Mucosa of gallbladder (tissue), 1 donor: ENCODE results near the gene MDFI. TPM values are rescaled to one million over a fixed set of nuclear protein-coding genes. Genes with fewer than 3 reads are reported as not detected.
A peak's percentile ranks its signal among the peaks of the same experiment; 100 is the strongest.
"Not testable (repeated sequence)": the region's sequence is repeated elsewhere in the genome, so short reads cannot be mapped to it uniquely, and the experiment has no call there.

ENCODE experiments used
- DNase-seq: peaks from one replicate; pipeline ENCODE4 v3.0.0-alpha.2; 2020; ENCODE audit warnings: low spot score
- total RNA-seq: library from RNA; stranded (reverse); gene quantifications from one replicate; pipeline ENCODE4 v1.2.1, GENCODE V29; 2021
- donor health status: DM: no; HTN: no; CAD: no.

MDFI gene
- total RNA-seq, 1 donor from 2014 or later: 7.3 TPM

DNA sequence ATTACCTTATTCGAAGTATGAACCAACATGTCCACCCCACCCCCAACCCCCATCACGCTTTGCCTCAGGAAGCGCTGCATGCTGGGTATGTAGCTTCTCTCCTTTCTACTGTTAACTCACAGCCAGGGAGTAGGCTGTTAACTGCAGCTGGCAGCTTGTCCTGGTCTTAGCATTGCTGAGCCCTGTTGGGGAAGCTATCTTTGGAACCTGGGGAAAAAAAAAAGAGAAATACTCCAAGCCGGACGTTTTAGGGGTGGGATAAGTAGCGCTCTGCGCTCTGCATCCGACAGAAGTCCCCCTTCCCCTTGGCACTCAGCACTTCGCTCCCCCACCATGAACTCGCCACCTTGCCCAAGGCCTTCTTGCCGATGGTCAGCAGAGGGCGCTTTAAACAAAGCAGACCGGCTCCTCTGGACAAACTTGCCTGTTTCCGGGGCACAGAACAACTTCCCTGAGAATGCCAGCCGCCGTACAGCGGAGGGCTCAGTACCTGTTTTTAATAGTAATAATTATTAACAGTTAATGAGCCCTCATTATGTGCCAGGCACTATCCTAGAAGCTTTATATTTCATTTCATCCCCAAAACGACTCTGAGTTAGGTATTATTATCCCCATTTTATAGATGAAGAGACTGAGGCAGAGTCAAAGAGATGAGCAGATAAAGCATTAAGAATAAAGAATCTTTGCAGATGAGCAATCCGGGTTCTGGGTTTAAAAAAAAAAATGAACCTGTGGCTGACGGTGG lies 35.2 kb upstream of the MDFI start:
- DNase-seq: peak; percentile 85

DNA sequence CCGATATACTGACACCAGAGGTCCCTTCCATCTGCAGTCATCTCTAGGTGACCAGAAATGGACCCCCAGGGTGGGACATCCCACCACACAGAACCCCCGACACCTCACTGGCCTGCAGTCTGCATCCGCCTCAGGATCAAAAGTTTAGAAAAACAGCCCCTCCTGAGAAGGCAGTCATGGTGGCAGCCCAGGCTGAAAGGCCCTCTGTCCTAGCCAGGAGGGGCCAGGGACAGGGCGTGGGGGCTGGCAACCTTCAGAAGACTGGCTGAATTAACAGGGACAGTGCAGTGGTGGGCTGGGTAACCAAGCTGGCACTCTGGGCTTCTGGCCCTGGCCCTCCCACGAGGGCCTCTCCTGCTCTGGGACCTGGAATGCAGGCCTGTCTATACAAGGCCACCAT lies 34.3 kb upstream of the MDFI start:
- no peak for DNase-seq

DNA sequence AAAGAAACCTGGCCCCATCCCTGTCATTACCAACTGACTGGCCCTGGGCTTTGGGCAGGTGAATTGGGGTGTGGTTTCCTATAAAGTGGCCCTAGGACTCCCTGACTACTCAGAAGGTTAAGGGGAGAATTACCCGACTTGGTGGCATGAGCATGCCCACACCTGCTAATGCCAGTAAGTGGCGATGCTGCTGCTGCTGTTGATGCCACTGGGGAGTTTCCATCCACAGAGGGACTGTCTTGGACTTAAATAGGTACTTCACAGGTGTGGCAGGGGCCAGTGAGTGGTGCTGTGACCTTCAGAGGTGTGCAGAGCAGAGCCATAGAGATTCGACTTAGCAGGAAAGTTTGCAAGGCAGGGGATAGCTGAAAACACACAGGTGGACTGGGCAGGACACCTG lies 32.6 kb upstream of the MDFI start:
- no peak for DNase-seq

DNA sequence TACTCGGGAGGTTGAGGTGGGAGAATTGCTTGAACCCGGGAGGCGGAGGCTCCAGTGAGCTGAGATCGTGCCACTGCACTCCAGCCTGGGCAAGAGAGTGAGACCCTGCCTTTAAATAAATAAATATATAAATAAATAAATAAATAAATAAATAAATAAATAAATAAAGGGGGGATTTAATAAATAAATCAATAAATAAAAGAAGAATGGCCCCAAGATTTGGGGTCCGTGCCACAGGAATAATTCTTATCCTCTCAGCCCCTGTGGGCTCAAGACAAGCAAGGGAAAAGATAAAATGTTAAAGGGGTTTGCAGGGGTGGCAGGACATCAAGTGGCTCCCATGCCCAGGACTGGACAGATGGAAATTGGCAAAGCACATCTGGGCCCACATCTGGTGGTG lies 31.2 kb upstream of the MDFI start:
- no peak for DNase-seq

DNA sequence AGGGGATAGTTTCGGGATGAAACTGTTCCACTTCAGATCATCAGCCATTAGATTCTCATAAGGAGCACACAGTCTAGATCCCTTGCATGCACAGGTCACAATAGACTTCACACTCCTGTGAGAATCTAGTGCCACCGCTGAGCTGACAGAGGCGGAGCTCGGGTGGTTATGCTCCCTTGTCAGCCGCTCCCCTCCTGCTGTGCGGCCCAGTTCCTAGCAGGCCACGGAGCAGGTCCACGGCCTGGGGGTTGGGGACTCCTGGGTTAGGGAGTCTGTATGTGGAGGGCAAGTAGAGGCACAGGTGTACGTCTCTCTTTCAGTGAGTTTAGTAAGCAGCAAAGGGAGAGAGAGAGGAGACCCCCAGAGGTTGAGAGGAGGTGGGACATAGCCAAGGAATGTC lies 30.5 kb upstream of the MDFI start:
- DNase-seq: no peak

DNA sequence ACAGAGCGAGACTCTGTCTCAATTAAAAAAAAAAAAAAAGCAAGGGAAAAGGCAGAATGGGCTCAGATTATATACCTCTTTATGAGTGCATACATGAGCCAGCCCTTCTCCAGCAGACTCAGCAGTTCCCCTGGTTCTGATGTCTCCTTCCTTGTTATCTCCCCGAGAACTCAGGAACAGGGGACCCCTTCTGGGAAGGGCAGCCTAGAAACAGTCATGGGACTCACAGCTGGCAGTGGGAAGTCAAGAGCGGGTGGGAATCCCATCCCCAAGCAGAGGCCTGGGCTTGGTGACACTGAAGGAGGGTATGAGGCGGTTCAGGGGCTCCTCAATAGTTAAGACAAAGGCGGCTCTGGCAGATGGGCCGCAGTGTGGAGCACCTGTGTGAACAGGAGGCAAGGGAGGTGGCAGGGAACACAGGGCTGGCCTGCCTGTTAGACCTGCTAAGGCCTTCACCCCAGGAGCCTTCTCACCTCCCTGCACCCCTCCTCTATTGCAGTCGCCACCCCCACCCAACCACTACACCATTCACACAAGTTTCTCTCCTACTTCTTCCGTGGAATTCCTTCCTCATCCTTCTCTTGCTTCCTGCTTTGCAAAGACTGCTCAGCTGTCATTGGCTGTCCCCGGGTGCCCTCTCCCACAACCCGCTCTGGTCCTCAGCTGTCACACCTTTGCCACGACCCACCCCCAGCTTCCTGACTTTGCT lies 29.7 kb upstream of the MDFI start:
- DNase-seq: no peak

DNA sequence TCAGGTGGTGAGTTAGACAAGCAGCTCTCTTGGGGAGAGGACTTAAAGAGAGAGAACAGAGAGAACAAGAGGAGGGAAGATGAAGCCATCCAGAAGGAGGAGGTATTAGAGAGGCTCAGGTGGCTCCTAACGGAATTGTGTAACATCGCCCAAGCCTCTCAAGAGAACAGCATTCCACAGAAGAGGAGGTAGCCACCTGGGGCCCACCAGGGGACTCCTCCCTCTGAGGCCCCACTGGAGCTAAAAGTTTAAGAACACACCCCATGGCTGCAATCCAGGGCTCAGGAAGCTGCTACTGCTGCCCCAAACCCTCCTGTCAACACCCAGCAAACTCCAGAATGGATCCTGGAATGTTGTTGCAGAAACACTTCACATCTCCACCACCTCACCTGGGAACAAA lies 23.6 kb upstream of the MDFI start:
- DNase-seq: no peak

DNA sequence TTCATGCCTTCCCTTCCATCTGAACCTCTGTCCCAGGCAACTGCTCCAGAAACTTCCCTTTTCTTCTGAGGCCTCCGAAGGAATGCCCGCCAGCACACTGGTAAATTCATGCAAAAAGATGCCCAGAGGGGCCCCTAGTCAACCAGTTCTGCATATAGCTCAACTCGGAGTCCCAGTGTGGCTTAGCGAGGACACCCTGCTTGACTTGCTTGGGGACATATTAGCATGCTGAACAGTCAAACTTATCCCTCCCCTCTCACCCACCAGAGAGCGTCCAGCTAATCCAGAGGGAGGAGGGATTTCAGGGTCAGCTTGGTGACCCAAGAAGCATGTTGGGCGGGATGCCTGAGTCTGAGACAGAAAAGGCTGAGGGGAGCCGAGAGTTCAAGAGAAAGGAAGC lies 23.0 kb upstream of the MDFI start:
- DNase-seq: no peak

DNA sequence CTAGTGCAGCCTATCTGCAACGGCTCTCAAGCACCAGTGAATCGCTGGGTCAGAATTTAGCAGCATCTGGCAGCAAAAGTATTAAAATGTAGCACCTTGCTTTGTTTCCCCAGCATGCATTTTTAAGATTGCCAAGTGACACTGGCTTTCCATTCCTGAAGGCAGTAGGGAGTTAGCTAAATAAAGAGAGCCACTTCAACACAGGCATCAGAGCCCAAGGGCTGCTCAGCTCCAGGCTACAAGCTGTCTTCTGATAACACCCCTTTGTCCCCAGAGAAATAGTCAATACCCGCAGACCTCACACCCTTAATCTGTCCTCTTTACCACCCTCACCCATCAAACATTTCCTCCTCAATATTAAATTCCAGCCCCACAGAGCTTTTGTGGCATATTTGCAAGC lies 19.7 kb upstream of the MDFI start:
- no peak for DNase-seq

DNA sequence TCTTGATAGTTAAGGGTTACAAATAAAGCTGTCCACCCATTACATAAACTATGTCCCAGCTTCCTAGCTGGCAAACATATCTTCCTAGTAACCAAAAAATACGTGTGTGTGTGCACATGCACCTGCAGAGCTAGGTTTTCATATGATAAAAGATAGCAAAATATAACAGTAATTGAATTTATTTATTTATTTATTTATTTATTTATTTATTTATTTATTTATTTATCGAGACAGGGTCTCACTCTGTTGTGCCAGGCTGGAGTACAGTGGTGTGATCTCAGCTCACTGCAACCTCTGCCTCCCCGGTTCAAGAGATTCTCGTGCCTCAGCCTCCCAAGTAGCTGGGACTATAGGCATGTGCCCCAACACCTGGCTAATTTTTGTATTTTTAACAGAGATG lies 19.1 kb upstream of the MDFI start:
- DNase-seq: not testable (repeated sequence)

DNA sequence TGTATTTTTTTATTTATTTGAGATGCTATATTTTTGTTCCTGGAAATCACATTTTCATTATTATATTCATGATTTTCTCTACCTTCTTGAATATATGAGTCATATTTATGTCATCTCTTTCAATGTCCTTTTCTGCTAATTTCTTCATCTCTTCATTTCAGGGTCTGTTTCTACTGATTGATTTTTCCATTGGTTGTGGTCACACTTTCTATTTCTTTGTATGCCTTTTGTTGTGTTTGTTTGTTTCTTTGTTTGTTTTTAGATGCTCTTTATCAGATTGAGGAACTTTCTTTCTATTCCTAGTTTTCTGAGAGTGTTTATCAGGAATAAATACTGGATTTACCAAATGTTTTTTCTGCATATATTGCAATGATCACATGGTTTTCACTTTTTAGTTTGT lies 16.9 kb upstream of the MDFI start:
- no peak for DNase-seq

DNA sequence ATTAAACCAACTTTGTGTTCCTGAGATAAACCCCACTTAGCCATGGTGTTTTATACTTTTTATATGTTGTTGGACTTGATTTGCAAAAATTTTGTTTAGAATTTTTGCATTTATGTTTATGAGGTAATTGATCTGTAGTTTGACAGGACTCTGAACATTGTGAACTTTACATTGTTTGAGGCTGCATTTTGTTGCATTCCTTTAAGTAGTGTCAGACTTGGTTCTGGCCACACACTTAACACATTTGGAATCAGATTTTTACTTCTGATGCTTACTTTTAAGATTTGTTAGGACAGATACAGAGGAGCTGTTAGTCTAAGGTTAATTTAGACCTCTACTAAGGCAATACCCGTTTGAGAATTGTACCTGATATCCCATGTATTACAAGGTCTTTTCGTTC lies 16.5 kb upstream of the MDFI start:
- no peak for DNase-seq

DNA sequence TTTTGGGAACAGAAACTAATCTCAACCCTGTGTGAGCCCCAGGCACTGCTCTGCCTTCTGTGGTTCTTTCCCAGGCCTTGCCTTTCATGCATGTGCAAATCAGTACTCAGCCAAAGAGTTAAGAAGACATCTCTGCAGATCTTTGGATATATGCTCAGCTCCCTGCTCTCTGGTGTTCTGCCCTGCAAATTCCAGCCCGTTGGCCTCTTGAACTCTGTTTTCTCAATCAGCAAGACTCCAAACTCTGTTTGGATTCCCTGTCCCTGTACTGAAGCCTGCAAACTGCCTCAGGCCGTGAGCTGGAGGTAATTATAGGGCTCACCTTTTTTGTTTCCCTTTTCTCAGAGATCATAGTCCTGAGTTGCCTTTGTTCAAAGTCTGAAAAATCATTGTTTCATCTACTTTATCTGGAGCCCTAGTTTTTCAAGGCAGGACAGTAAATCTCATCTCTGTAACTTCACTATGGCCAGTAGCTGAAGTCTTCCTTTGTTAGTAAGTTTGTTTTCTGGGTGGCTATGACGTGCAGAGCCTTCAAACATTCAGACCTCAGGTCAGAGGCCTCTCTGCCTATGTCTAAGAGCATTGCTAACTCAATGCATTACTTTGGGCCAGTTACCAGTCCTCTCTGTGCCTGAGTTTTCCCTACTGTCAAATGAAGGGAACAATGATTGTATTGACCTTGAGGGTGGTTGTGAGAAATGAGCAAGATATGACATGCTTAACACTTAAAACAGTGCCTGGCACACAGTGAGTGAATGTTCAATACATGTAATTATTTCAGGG lies 15.9 kb upstream of the MDFI start:
- no peak for DNase-seq

DNA sequence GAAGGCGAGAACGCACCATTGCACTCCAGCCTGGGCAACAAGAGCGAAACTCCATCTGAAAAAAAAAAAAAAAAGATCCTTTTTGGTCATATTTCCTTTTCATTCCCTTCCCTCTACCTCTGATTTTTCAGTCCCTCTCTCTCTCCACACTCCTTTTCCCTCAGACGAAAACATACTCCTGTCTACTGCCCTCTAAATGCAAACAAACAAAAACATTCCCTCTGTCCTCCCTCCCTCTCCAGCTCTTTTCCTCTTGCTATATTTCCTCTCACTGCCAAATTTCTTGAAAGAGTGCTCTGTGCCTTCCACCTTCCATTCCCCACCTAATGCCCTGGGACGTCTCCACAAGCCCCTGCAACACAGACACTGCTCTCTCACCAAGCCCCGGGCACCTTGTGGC lies 14.9 kb upstream of the MDFI start:
- no peak for DNase-seq

DNA sequence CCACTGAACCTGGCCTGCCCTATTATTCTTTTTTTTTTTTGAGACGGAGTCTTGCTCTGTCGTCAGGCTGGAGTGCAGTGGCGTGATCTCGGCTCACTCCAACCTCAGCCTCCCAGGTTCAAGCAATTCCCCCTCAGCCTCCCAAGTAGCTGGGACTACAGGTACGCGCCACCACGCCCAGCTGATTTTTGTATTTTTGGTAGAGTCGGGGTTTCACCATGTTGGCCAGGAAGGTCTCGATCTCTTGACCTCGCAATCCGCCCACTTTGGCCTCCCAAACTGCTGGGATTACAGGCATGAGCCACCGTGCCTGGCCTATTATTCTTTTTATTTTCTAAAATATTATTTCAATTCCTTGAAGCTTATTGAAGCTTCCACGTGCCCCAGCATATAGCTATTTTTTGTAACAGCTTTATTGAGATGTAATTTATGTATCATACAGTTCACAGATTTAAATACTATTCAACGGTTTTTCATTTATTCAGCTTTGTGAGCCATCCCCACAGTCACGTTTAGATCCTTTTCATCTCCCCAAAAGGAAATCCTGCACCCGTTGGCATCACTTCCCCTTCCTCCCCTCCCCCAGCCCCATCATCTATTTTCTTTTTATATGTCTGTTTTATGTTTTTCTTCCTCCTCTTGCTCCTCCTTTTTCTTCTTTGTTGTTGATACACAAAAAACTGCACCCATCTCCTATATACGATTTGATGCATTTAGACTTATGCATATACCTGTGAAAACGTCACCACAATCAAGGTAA lies 13.5 kb upstream of the MDFI start:
- no peak for DNase-seq

DNA sequence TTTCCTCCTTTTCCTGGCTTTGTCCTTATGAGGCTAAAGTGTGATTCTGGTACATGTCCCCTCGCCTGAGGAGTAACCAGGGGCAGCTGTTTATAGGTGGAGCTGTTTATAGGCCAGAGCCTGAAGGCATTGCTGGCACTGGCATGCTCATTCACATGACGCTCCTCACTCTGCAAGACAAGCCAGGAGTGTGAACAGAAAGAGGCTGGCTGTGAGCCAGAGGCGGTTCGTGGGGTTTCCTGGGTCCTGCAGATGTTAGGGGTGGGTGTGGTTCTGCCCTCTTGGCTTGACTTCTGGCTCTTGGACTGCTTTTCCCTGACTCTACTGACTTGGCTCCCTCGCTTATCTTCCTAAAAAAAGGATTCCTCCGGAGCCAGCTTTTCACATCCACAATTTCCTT lies 12.8 kb upstream of the MDFI start:
- DNase-seq: no peak

DNA sequence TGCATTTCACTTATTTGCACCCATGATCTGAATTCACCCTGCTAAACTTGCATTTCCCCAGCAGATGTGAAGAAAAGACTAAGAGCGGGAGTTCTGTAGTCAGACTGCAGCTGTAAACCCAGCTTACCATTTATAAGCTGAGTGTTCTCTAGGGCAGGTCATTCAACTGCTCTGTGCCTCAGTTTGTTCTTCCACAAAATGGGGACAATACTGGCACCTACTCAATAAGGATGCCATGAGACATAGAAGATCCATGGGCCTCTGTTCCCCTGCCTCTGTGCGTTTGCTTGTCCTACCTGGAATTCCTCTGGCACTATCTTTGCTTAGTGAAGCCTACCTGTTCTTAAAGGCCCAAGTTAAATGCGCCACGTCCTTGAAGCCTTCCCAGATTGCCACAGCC lies 12.2 kb upstream of the MDFI start:
- DNase-seq: no peak

DNA sequence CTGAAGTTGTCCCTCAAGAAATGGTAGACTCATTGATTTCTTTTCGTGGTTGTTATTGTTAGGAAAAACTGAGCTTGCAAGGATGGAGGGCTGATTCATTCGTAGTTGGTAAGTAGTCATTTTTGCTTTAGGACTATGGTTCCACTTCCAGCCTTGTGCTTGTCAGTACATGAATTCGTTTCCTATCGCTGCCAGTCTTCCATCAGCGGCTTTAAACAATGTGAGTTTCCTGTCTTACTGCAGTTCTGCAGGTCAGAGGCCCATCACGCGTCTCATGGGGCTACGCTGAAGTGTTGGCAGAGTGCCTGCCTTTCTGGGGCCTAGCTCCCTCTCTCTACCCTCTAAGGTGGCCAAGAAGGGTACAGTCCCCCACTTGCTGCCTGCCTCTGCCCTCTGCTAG lies 11.4 kb upstream of the MDFI start:
- DNase-seq: no peak

DNA sequence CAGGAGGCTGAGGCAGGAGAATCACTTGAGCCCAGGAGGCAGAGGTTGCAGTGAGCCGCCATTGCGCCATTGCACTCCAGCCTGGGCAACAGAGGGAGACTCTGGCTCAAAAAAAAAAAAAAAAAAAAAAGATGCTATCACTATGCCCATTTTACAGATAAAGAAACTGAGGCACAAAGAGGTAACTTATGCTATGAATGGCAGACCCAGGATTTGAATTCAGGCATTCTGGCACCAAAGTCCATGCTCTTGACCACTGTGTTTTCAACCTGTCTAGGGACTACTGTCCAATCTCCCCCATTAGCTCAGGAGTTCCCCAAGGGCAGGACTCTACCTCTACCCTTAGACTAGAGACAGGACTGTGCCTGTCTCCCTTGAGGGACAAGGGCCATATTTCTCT lies 9.1 kb upstream of the MDFI start:
- DNase-seq: no peak

DNA sequence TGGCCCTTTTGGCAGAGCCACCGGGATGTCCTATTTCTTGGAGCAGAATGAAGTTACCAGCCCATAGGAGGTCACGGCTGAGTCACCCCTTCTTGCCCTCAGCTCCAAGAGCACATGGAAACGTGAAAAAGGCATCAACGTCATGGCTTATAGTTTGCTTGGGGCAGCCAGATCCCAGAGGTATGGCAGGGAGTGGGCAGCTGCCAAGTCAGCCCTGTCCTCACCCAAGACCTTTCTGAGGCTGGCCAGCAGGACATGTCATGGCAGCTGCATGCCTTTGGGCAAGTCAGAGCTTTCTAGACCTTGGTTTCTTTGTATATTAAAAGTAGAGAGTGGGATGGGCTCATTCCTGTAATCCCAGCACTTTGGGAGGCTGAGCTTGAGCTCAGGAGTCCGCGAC lies 8.2 kb upstream of the MDFI start:
- DNase-seq: no peak

DNA sequence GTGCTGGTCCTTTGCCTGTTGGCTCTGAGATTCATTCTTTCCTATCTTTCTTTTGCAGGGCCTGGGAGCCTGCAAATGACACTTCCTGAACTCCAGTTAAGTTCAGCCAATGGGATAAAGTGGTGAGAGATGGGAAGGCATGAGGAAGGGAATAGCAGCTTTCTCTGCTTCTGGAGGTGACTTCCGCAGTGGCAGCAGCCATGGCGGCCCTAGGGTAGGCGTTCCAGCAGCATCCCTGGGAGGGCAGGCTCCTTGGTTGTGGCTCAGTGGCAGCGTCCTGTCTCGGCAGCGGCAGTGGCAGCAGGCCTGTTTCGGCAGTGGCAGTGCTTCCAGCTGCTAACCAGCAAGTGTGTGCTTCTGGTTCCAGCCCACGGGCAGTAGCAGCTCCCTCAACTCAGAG lies 7.3 kb upstream of the MDFI start:
- DNase-seq: no peak

DNA sequence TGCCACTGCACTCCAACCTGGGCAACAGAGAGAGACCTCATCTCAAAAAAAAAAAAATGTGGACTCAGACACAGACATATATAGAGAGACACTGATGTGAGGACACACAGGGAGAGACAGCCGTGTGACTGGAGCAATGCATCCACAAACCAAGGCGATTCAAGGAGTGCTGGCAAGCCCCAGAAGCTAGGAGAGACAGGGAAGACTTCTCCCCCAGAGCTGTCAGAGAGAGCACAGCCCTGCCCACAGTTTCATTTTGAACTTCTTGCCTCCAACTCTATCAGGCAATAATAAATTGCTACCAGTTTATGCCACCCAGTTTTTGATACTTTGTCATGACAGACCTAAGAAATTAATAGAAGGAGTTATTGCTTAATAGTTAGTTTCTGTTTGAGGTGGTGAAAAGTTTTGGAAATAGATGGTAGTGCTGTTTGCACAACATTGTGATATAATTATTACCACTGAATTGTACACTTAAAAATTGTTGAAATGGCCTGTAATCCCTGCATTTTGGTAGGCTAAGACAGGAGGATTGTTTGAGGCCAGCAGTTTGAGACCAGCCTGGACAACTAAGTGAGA lies 5.1 kb upstream of the MDFI start:
- DNase-seq: no peak
